Measurements from ENCODE around the gene AGPAT4. TPM values are rescaled to one million over a fixed set of nuclear protein-coding genes. Genes with fewer than 3 reads are reported as not detected.

The AGPAT4 gene
- total RNA-seq, 3 donors from 2014 or later: 6.5 to 12.3 (median 7.3) TPM

- H3K4me1 ChIP-seq (ENCODE audit: low read depth): no peaks in the 10 kb centered on the region
- ATAC-seq (no peak), DNase-seq (no peak)
- no peak overlapping the region for H3K4me3 ChIP-seq
- intact Hi-C loops (cut with DNase I, micrococcal nuclease): no loop called here
- TF ChIP-seq CTCF (IDR thresholded peaks at IDR 0.05): no peak
- H3K36me3 ChIP-seq (ENCODE audit: low read depth): no peaks in the 10 kb centered on the region
- no peaks in the 10 kb centered on the region for H3K9me3 ChIP-seq
Measured at GRCh38 chr6:161265975-161266374, 7.9 kb downstream of the AGPAT4 start.

GRCh38 chr6:161265554-161265953 is 8.3 kb downstream of the AGPAT4 start:
- TF ChIP-seq CTCF (IDR thresholded peaks at IDR 0.05): no peak
- no peaks in the 10 kb centered on the region for H3K36me3 ChIP-seq (ENCODE audit: low read depth)
- intact Hi-C loops (cut with DNase I, micrococcal nuclease): no loop called here
- no peak overlapping the region for H3K4me3 ChIP-seq
- ATAC-seq: no peak
- no peaks in the 10 kb centered on the region for H3K4me1 ChIP-seq (ENCODE audit: low read depth)
- no peak for DNase-seq
- no peaks in the 10 kb centered on the region for H3K9me3 ChIP-seq

GRCh38 chr6:161264181-161264580 is 9.7 kb downstream of the AGPAT4 start:
- H3K4me3 ChIP-seq: no peak overlapping the region

GRCh38 chr6:161261816-161262215 is 12.0 kb downstream of the AGPAT4 start:
- no peak for TF ChIP-seq CTCF (IDR thresholded peaks at IDR 0.05)

More at GRCh38 chr6:161264181-161264580, 9.7 kb downstream of the AGPAT4 start:
- DNase-seq (no peak), ATAC-seq (no peak)
- H3K9me3 ChIP-seq: no peaks in the 10 kb centered on the region
- H3K36me3 ChIP-seq (ENCODE audit: low read depth): no peaks in the 10 kb centered on the region
- intact Hi-C loops (cut with DNase I, micrococcal nuclease): no loop called here
- TF ChIP-seq CTCF (IDR thresholded peaks at IDR 0.05): no peak
- no peaks in the 10 kb centered on the region for H3K4me1 ChIP-seq (ENCODE audit: low read depth)

GRCh38 chr6:161261325-161261724 is 12.5 kb downstream of the AGPAT4 start:
- no peaks in the 10 kb centered on the region for H3K4me1 ChIP-seq (ENCODE audit: low read depth)
- intact Hi-C loops (cut with DNase I, micrococcal nuclease): no loop called here
- TF ChIP-seq CTCF (IDR thresholded peaks at IDR 0.05): no peak
- H3K4me3 ChIP-seq: no peak overlapping the region
- no peak for ATAC-seq
- no peaks in the 10 kb centered on the region for H3K36me3 ChIP-seq (ENCODE audit: low read depth)
- DNase-seq: no peak
- H3K9me3 ChIP-seq: no peaks in the 10 kb centered on the region

More at GRCh38 chr6:161261816-161262215, 12.0 kb downstream of the AGPAT4 start:
- Histone ChIP-seq H3K36me3 (ENCODE audit: low read depth) (no peaks in the 10 kb centered on the region), H3K9me3 (no peaks in the 10 kb centered on the region), H3K4me3 (no peak overlapping the region), H3K4me1 (ENCODE audit: low read depth) (no peaks in the 10 kb centered on the region)
- ATAC-seq (no peak), DNase-seq (no peak)
- intact Hi-C loops (cut with DNase I, micrococcal nuclease): no loop called here

- H3K9me3 ChIP-seq: no peaks in the 10 kb centered on the region
- ATAC-seq (no peak), DNase-seq (no peak)
- TF ChIP-seq CTCF (IDR thresholded peaks at IDR 0.05): no peak
- H3K4me3 ChIP-seq: no peak overlapping the region
- H3K36me3 ChIP-seq (ENCODE audit: low read depth): no peaks in the 10 kb centered on the region
- intact Hi-C loops (cut with DNase I, micrococcal nuclease): no loop called here
- no peaks in the 10 kb centered on the region for H3K4me1 ChIP-seq (ENCODE audit: low read depth)
Measured at GRCh38 chr6:161259302-161259701, 14.6 kb downstream of the AGPAT4 start.
